ENCODE results near the gene MEAK7.

The MEAK7 gene

GRCh38 chr16:84511831-84512230 lies 7.4 kb upstream of the MEAK7 start:
- no peak for DNase-seq (ENCODE audit: low spot score)

GRCh38 chr16:84511180-84511800 lies 6.8 kb upstream of the MEAK7 start:
- DNase-seq (ENCODE audit: low spot score), result peak; percentile 84

GRCh38 chr16:84509032-84509950 lies 4.8 kb upstream of the MEAK7 start:
- DNase-seq (ENCODE audit: low spot score), result no peak

- no peak for DNase-seq (ENCODE audit: low spot score)
Observed at GRCh38 chr16:84508502-84508901, 4.0 kb upstream of the MEAK7 start.

GRCh38 chr16:84507011-84507982 lies 2.8 kb upstream of the MEAK7 start:
- DNase-seq (ENCODE audit: low spot score), result no peak

GRCh38 chr16:84505249-84506187 lies 1.1 kb upstream of the MEAK7 start:
- no peak for DNase-seq (ENCODE audit: low spot score)

- DNase-seq (ENCODE audit: low spot score), result no peak
Observed at GRCh38 chr16:84503751-84504395, 586 bp downstream of the MEAK7 start.

GRCh38 chr16:84502581-84502980 lies 1.9 kb downstream of the MEAK7 start:
- DNase-seq (ENCODE audit: low spot score), result no peak

GRCh38 chr16:84502075-84502474 lies 2.4 kb downstream of the MEAK7 start:
- DNase-seq (ENCODE audit: low spot score), result no peak

- DNase-seq (ENCODE audit: low spot score), result no peak
Observed at GRCh38 chr16:84501077-84501735, 3.3 kb downstream of the MEAK7 start.

GRCh38 chr16:84500531-84500930 lies 3.9 kb downstream of the MEAK7 start:
- DNase-seq (ENCODE audit: low spot score), result no peak

GRCh38 chr16:84499638-84500037 lies 4.8 kb downstream of the MEAK7 start:
- DNase-seq (ENCODE audit: low spot score), result no peak

GRCh38 chr16:84498859-84499620 lies 5.4 kb downstream of the MEAK7 start:
- DNase-seq (ENCODE audit: low spot score), result no peak

GRCh38 chr16:84498223-84498610 lies 6.2 kb downstream of the MEAK7 start:
- no peak for DNase-seq (ENCODE audit: low spot score)

GRCh38 chr16:84497418-84498222 lies 6.8 kb downstream of the MEAK7 start:
- no peak for DNase-seq (ENCODE audit: low spot score)

GRCh38 chr16:84496991-84497390 lies 7.5 kb downstream of the MEAK7 start:
- DNase-seq (ENCODE audit: low spot score), result no peak

GRCh38 chr16:84495506-84495905 lies 9.0 kb downstream of the MEAK7 start:
- DNase-seq (ENCODE audit: low spot score), result no peak

- DNase-seq (ENCODE audit: low spot score), result no peak
Observed at GRCh38 chr16:84489131-84489530, 15.3 kb downstream of the MEAK7 start.

Data from CD4-positive, alpha-beta T cell treated with Interleukin-6 at 100 ng/mL for 8 hours (primary cell).